DND-41 (cell line): ENCODE measurements around the gene NBPF1.
"Not testable (repeated sequence)": the region's sequence is repeated elsewhere in the genome, so short reads cannot be mapped to it uniquely, and the experiment has no call there.

Experiments used
- ATAC-seq: fragments of 200-7000 bp; cut with Tn5 transposase; 3 replicates; pipeline ENCODE4 v1.9.1; 2021; ENCODE audit warnings: low read depth; ENCODE audit not compliant: insufficient read depth
- DNase-seq: peaks from one replicate; pipeline ENCODE4 v3.0.0-alpha.2; 2020
- H2AFZ ChIP-seq: 2 replicates; pipeline ENCODE4 v1.6.0; 2012; ENCODE audit warnings: low read depth, low read length
- H3K27ac ChIP-seq: 2 replicates; pipeline ENCODE4 v1.5.1; 2012; ENCODE audit warnings: low read length, inconsistent platforms
- H3K27me3 ChIP-seq: fragments of 200-600 bp; sonication (generic); 2 replicates; pipeline ENCODE4 v1.6.0; 2012; ENCODE audit warnings: low read length, mild to moderate bottlenecking, inconsistent platforms; ENCODE audit not compliant: insufficient read depth, poor library complexity
- H3K36me3 ChIP-seq: 2 replicates; pipeline ENCODE4 v1.5.1; 2012; ENCODE audit warnings: low read length, inconsistent platforms; ENCODE audit not compliant: insufficient read depth
- H3K4me1 ChIP-seq: 2 replicates; pipeline ENCODE4 v1.5.1; 2012; ENCODE audit warnings: mild to moderate bottlenecking, low read length; ENCODE audit not compliant: insufficient read depth
- H3K4me2 ChIP-seq: 2 replicates; pipeline ENCODE4 v1.6.0; 2012; ENCODE audit warnings: mild to moderate bottlenecking, moderate library complexity, low read length, inconsistent platforms; ENCODE audit not compliant: insufficient read depth
- H3K4me3 ChIP-seq, 2 experiments: fragments of 200-600 bp in 1 of 2; shearing (Covaris generic) in 1 of 2; 2 replicates each; pipeline ENCODE4 v1.5.1; 2012 to 2016; ENCODE audit warnings: inconsistent platforms in 2 of 2, low read length in 2 of 2, mild to moderate bottlenecking in 2 of 2, low read depth in 1 of 2, moderate library complexity in 1 of 2
- H3K79me2 ChIP-seq: 2 replicates; pipeline ENCODE4 v1.6.0; 2012; ENCODE audit warnings: low read length, inconsistent platforms; ENCODE audit not compliant: insufficient read depth
- H3K9ac ChIP-seq: 2 replicates; pipeline ENCODE4 v1.6.0; 2012; ENCODE audit warnings: low read depth, mild to moderate bottlenecking, inconsistent platforms, low read length, moderate library complexity
- H3K9me3 ChIP-seq: 2 replicates; pipeline ENCODE4 v1.5.1; 2012; ENCODE audit warnings: low read length, moderate library complexity, mild to moderate bottlenecking, inconsistent platforms; ENCODE audit not compliant: insufficient read depth, severe bottlenecking
- H4K20me1 ChIP-seq: 2 replicates; pipeline ENCODE4 v1.6.0; 2012; ENCODE audit warnings: low read length; ENCODE audit not compliant: insufficient read depth

NBPF1 gene

GRCh38 chr1:16540421-16540893, 72.9 kb downstream of the NBPF1 start:
- not testable (repeated sequence) for H3K79me2 ChIP-seq, ATAC-seq, H3K4me2 ChIP-seq, H3K9ac ChIP-seq, H3K27me3 ChIP-seq, H3K9me3 ChIP-seq, H3K27ac ChIP-seq, H3K36me3 ChIP-seq, H2AFZ ChIP-seq, H3K4me1 ChIP-seq, H3K4me3 ChIP-seq, DNase-seq, H4K20me1 ChIP-seq

- H3K27ac ChIP-seq, H3K79me2 ChIP-seq, H3K4me3 ChIP-seq, H3K4me2 ChIP-seq, H3K36me3 ChIP-seq, ATAC-seq, H3K9ac ChIP-seq, H2AFZ ChIP-seq, DNase-seq, H3K4me1 ChIP-seq, H4K20me1 ChIP-seq, H3K27me3 ChIP-seq, H3K9me3 ChIP-seq: not testable (repeated sequence)
These were observed 75.8 kb downstream of the NBPF1 start for GRCh38 chr1:16537528-16537927.

GRCh38 chr1:16536796-16537195, 76.6 kb downstream of the NBPF1 start:
- not testable (repeated sequence) for H3K9ac ChIP-seq, H3K9me3 ChIP-seq, H2AFZ ChIP-seq, H4K20me1 ChIP-seq, H3K36me3 ChIP-seq, H3K27ac ChIP-seq, ATAC-seq, H3K4me1 ChIP-seq, H3K27me3 ChIP-seq, H3K4me3 ChIP-seq, H3K4me2 ChIP-seq, DNase-seq, H3K79me2 ChIP-seq

GRCh38 chr1:16535898-16536297, 77.5 kb downstream of the NBPF1 start:
- H3K27ac ChIP-seq, H3K4me2 ChIP-seq, DNase-seq, H3K4me1 ChIP-seq, H3K27me3 ChIP-seq, H3K4me3 ChIP-seq, H3K9ac ChIP-seq, H3K79me2 ChIP-seq, H4K20me1 ChIP-seq, H3K9me3 ChIP-seq, ATAC-seq, H3K36me3 ChIP-seq, H2AFZ ChIP-seq: not testable (repeated sequence)

GRCh38 chr1:16535487-16535886, 77.9 kb downstream of the NBPF1 start:
- not testable (repeated sequence) for H3K4me2 ChIP-seq, H3K4me3 ChIP-seq, H3K79me2 ChIP-seq, H3K9ac ChIP-seq, H3K4me1 ChIP-seq, H3K27me3 ChIP-seq, H2AFZ ChIP-seq, H3K36me3 ChIP-seq, H3K27ac ChIP-seq, H3K9me3 ChIP-seq, DNase-seq, H4K20me1 ChIP-seq, ATAC-seq

GRCh38 chr1:16534829-16535456, 78.4 kb downstream of the NBPF1 start:
- H2AFZ ChIP-seq, DNase-seq, H3K9ac ChIP-seq, H3K4me2 ChIP-seq, H3K27me3 ChIP-seq, ATAC-seq, H3K79me2 ChIP-seq, H3K9me3 ChIP-seq, H3K4me3 ChIP-seq, H4K20me1 ChIP-seq, H3K36me3 ChIP-seq, H3K27ac ChIP-seq, H3K4me1 ChIP-seq: not testable (repeated sequence)

GRCh38 chr1:16534239-16534828, 79.0 kb downstream of the NBPF1 start:
- H3K9ac ChIP-seq, H3K4me2 ChIP-seq, H2AFZ ChIP-seq, H3K27ac ChIP-seq, H3K4me1 ChIP-seq, H3K9me3 ChIP-seq, H3K79me2 ChIP-seq, ATAC-seq, H3K36me3 ChIP-seq, H3K4me3 ChIP-seq, H4K20me1 ChIP-seq, H3K27me3 ChIP-seq, DNase-seq: not testable (repeated sequence)

- not testable (repeated sequence) for H3K27ac ChIP-seq, DNase-seq, H4K20me1 ChIP-seq, H3K79me2 ChIP-seq, H3K4me3 ChIP-seq, H3K4me2 ChIP-seq, H3K36me3 ChIP-seq, H3K4me1 ChIP-seq, H3K9ac ChIP-seq, ATAC-seq, H2AFZ ChIP-seq, H3K9me3 ChIP-seq, H3K27me3 ChIP-seq
These were observed 81.0 kb downstream of the NBPF1 start for GRCh38 chr1:16532235-16532991.
